Measurements from ENCODE around the gene LMO7.
A peak's percentile ranks its signal among the peaks of the same experiment; 100 is the strongest.

Gene LMO7

GRCh38 chr13:75749407-75749806, 113.3 kb downstream of the LMO7 start:
- TF ChIP-seq, protein P1, sequence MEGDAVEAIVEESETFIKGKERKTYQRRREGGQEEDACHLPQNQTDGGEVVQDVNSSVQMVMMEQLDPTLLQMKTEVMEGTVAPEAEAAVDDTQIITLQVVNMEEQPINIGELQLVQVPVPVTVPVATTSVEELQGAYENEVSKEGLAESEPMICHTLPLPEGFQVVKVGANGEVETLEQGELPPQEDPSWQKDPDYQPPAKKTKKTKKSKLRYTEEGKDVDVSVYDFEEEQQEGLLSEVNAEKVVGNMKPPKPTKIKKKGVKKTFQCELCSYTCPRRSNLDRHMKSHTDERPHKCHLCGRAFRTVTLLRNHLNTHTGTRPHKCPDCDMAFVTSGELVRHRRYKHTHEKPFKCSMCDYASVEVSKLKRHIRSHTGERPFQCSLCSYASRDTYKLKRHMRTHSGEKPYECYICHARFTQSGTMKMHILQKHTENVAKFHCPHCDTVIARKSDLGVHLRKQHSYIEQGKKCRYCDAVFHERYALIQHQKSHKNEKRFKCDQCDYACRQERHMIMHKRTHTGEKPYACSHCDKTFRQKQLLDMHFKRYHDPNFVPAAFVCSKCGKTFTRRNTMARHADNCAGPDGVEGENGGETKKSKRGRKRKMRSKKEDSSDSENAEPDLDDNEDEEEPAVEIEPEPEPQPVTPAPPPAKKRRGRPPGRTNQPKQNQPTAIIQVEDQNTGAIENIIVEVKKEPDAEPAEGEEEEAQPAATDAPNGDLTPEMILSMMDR (IDR thresholded peaks at IDR 0.05; ENCODE audit: low read depth, low read length, missing control alignments) = no peak
- Histone ChIP-seq H3K4me3 (ENCODE audit: low read depth, low read length) (no peak overlapping the region), H3K27me3 (replicated peaks) (no peaks in the 10 kb centered on the region), H3K27ac (no peak overlapping the region), H3K36me3 (replicated peaks) (no peaks in the 10 kb centered on the region)
- in situ Hi-C loops (cut with HindIII; ENCODE audit: low pct_ligation_motif_present, low sequenced_read_pairs) = no loop called here
- peak; percentile 29 for DNase-seq

DNA sequence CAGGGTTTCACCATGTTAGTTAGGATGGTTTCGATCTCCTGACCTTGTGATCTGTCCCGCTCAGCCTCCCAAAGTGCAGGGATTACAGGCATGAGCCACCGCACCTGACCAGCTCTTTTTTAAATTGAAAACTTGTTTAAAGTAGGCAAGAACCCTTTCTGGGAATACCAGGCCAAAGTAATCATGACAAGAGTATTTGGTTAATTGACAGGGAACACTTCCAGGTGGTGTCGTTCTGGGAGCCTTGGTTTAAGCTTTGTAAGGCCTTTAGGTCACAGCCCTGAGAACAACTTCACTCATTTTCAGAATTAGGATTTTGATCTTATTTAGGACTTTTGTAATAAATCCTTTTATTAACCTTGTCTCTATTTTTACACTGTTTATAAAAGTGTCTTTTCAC, 115.2 kb downstream of the LMO7 start:
- Histone ChIP-seq H3K4me3 (ENCODE audit: low read depth, low read length) (no peak overlapping the region), H3K27ac (no peak overlapping the region), H3K36me3 (replicated peaks) (peaks cover 4% of the 10 kb centered on the region), H3K27me3 (replicated peaks) (no peaks in the 10 kb centered on the region)
- in situ Hi-C loops (cut with HindIII; ENCODE audit: low pct_ligation_motif_present, low sequenced_read_pairs) = no loop called here
- TF ChIP-seq, protein P1 (IDR thresholded peaks at IDR 0.05; ENCODE audit: low read depth, low read length, missing control alignments) = no peak
- no peak for DNase-seq

DNA sequence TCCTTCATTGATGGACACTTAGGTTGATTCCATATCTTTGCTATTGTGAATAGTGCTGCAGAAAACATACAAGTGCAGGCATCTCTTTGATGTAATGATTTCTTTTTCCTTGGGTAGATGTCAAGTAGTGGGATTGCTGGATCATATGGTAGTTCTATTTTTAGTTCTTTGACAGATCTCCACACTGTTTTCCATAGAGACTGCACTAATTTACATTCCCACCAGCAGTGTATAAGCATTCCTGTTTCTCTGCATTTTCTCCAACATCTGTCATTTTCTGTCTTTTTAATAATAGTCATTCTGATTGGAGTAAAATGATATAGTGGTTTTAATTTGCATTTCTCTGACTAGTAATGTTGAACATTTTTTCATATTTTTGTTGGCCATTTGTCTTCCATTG, 116.7 kb downstream of the LMO7 start:
- TF ChIP-seq, protein P1 (IDR thresholded peaks at IDR 0.05; ENCODE audit: low read depth, low read length, missing control alignments) = no peak
- peaks cover 13% of the 10 kb centered on the region for H3K36me3 ChIP-seq (replicated peaks)
- H3K27ac ChIP-seq = no peak overlapping the region
- DNase-seq = no peak
- in situ Hi-C loops (cut with HindIII; ENCODE audit: low pct_ligation_motif_present, low sequenced_read_pairs) = no loop called here
- H3K4me3 ChIP-seq (ENCODE audit: low read depth, low read length) = no peak overlapping the region
- no peaks in the 10 kb centered on the region for H3K27me3 ChIP-seq (replicated peaks)

DNA sequence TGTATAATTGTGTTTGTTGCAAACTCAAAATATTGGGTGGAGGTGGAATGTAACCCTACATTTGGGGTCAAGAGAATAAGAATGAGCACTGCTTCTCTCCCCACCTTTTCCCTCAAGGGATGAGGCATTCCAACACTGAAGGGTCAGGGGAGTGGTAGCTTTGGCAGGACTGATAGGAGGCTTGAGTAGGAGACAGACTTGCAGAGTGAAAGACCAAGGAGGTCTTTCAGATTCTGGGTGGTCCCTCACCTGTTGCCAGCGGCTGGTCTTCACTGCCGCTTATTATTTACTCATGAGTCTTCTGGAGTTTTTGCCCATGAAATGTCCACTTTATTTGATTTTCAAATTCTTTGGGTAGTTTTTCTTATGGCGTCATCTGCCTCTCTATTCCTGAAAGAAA, 118.8 kb downstream of the LMO7 start:
- Histone ChIP-seq H3K27me3 (replicated peaks) (no peaks in the 10 kb centered on the region), H3K27ac (no peak overlapping the region), H3K36me3 (replicated peaks) (peaks cover 13% of the 10 kb centered on the region), H3K4me3 (ENCODE audit: low read depth, low read length) (no peak overlapping the region)
- no peak for DNase-seq
- TF ChIP-seq, protein P1 (IDR thresholded peaks at IDR 0.05; ENCODE audit: low read depth, low read length, missing control alignments) = no peak
- in situ Hi-C loops (cut with HindIII; ENCODE audit: low pct_ligation_motif_present, low sequenced_read_pairs) = no loop called here

- Histone ChIP-seq H3K4me3 (ENCODE audit: low read depth, low read length) (no peak overlapping the region), H3K27me3 (replicated peaks) (no peaks in the 10 kb centered on the region), H3K36me3 (replicated peaks) (peaks cover 13% of the 10 kb centered on the region), H3K27ac (no peak overlapping the region)
- DNase-seq = no peak
- in situ Hi-C loops (cut with HindIII; ENCODE audit: low pct_ligation_motif_present, low sequenced_read_pairs) = no loop called here
- TF ChIP-seq, protein P1 (IDR thresholded peaks at IDR 0.05; ENCODE audit: low read depth, low read length, missing control alignments) = no peak
Observed at GRCh38 chr13:75757336-75757735, 121.2 kb downstream of the LMO7 start.

DNA sequence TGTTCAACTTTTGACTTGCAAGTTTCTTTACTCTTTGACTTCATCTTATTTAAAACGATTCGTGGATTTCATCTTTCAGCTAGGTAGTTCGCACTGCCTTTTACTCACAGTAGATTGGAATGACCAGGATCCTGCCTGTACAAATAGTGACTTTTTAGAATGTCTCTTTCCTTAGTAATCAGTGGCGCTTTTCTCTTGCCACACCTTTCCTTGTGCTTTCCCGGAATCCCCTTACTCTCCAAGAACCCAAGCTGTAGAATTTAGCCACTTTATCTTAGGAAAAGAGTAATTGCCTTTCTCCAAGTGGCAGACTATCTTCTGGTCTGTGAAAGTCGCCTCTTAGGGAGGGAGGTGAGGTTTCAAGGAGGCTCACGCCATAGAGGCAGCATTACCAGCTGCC, 123.4 kb downstream of the LMO7 start:
- Histone ChIP-seq H3K27ac (no peak overlapping the region), H3K4me3 (ENCODE audit: low read depth, low read length) (no peak overlapping the region), H3K36me3 (replicated peaks) (peaks cover 17% of the 10 kb centered on the region), H3K27me3 (replicated peaks) (no peaks in the 10 kb centered on the region)
- in situ Hi-C loops (cut with HindIII; ENCODE audit: low pct_ligation_motif_present, low sequenced_read_pairs) = no loop called here
- TF ChIP-seq, protein P1 (IDR thresholded peaks at IDR 0.05; ENCODE audit: low read depth, low read length, missing control alignments) = no peak
- no peak for DNase-seq
